Embryonic facial prominence (tissue), 1 donor: Measurements from ENCODE around the gene GRWD1.

Experiments
- DNase-seq: peaks from one replicate; pipeline ENCODE4 v3.0.0-alpha.2; 2016; ENCODE audit errors: extremely low spot score

The GRWD1 gene

DNA sequence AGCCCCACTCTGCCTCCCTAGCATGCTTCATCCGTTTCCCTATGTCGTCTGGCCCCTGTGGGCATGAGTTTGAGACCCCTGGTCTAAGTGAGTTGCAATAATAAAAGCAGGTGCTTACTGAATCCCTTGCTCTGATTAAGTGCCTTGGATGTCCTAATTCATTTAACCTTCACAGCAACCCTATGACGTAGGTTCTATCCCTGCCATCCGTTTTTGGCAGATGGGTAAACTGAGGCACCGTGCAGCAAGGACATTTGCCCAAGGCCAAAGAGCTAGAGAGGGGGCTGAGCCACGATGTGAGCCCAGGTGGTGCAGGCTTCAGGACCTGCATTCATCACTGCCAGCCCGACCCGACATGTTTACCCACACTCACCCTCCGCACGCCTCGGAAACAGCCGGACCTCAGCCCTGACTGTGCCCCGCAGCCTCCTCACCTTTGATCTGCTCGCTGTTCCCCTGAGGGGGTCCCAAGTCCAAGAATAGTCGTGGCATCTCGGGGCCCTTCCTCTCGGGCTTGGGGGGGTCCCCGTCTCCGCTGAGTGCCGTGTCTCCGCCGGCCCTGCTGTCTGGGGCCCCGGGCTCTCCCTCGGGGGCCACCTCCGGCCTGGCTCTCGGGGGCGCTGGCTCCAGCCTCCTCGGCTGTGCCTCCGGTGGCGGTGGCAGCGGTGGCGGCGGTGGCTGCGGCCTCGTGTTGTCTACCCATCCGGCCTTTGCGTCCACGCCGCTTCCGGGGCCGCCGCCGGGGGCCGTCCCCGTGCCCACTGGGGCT, 51.4 kb downstream of the GRWD1 start:
- no peak for DNase-seq

DNA sequence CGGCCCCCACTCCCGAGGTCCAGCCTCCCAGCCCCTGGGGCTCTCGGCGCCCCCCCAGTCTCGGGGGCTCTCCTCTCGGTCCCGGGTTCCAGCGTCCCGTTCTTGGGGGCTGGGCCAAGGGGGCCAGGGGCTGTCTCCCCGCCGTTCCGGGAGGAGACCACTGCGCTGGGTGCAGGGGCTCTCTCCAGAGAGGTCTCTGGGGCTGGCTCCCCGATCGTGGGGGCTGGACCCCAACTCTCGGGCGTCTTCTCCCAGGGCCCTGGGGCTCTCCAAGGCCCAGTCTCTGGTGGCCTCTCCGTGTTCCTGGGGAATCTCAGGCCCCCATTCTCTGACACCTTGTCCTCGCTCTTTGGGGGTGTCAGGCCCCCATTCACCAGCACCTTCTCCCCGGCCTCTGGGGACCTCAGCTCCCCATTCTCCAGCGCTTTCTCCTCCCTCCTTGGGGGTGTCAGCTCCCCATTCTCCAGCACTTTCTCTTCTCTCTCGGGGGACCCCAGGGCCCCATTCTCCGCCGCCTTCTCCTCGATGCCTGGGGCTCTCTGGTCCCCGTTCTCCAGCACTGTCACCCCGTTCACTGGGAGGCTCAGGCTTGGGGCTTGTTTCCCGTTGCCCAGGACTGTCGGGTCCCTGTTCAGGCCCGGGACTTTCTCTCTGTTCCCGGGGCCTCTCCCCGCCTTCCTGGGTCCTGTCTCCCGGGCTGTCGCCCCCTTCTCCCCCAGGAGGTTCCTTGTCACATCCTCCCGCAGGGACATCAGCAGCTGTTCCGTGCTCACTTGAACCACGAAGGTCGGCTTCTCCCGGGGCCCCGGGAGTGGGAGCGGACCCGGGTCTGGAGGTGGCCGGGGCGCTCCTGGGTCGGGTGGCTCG, 52.2 kb downstream of the GRWD1 start:
- DNase-seq, result no peak

DNA sequence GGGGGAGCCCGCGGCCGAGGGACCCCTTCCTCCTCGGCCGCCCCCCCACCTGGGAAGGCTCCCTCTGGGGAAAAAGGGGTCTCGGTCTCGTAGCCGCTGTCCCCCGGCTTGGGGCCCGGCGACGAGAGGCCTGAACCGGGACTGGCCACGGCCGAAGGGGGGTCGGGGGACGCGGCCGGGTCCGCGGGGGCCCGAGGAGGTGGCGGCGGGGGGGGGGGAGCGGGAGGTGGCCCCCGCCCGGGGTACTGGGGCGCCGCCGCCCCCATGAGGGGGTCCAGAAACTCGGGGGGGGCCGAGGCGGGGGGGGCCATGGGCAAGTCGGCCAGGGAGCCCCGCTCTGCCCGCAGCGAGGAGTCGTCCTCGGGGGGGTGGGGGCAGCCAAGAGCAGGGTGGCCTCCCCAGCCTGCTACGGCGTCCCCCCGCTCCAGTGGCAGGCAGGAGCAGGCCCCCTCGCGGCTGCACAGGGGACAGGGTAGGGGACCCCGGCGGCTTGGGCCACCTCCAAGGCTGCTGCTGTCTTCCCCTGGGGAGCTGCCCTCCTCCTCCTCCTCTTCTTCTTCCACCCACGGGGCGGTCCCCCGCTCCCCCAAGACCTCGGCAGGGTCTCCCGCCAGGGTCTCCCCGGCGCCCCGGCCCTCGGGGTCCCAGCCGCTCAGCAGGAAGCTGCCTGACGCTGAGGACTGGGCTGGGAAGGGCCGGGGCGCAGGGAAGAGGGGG, 53.0 kb downstream of the GRWD1 start:
- DNase-seq, result no peak

DNA sequence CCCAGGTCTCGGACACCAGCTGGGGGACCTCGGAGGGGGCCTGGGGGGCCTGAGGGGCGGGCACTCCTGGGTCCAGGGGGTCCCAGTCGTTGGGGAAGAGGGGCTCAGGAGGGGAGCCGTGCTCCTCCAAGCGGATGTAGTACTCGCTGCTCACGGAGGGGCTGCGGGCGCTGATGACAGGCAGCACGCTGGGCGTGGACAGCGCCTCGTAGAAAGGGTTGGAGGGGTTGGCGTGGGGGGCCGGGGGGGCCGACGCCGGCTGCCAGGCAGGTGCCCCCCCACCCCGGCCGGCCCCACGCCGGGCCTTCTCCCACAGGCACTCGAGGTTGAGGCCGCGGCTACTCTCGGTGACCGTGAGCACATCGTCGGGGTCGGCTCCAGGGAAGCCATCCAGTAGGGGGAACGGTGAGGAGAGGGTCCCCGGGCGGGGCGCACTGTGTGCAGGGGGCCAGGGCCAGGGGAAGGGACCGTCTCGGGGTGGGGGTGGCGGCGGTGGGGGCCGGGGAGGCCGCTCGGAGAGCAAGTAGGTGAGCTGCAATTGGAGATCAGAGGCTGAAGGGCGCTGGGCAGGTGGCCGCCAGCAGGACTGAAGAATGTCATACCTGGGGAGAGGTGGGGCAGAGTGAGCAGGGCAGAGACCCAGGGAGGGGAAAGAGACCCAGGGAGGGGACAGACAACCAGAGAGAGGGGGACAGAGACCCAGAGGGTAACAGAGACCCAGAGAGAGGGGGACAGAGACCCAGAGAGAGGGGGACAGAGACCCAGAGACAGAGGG, 53.7 kb downstream of the GRWD1 start:
- no peak for DNase-seq

DNA sequence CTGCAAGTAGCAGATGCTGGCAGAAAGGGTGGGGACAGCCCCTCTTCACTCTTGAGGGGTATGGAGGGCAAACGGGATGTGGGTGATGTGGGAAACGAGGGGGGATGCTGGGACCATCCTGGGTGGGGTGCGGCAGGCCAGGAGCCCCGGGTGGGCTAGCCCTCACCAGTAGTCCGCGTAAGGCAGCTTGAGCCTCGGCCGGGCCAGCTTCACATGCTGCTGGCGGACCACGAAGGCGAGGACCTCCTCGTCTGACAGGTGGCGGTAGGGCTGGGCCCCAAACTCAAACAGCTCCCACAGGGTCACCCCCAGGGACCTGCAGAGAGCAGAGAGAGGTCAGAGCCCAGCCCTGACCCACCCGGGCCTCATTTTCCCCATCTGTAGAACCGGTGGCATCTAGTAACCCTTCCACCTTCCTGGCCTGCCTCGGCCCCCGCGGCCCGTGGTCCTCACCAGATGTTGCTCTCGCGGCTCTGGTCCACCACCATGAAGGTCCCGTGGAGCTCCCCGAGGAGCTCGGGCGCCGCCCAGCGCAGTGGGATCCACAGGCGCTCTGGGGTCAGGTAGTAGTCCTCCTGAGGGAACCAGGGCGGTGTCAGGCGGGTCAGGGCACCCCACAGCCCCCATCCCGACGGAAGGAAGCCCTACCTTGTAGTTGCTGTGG, 55.2 kb downstream of the GRWD1 start:
- no peak for DNase-seq

DNA sequence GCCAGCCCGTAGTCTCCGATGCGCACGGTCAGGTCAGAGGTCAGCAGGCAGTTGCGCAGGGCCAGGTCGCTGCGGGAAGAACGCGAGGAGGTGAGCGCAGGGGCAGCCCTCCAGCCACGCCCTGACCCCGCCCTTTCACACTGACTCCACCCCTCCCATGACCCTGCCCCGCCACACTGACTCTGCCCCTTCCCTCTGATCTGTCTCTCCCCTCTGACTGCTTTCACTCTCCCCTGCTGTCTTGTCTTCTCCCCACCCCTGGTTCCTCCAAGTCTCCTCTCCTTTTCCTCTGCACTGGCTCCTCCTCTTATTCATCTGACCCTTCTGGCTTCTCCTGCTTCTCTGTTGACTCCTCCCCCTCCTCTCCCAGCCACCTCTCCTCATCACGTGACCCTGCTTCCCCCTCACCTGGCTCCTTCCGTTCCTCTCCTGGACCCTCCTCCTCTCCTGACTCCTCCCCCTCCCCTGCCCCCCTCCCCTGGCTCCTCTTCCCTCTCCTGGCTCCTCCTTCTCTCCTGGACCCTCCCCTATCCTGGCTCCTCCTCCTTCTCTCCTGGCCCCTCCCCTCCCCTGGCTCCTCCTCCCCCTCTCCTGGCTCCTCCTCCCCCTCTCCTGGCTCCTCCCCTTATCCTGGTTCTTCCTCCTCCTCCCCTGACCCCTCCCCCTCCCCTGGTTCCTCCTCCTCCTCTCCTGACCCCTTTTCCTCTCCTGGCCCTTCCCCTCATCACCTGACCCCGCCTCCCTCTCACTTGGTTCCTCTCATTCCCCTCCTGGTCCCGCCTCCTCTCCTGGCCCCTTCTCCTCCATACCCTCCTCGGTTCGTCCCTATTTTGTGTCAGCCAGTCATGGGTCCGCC, 55.9 kb downstream of the GRWD1 start:
- DNase-seq, result peak; percentile 68

DNA sequence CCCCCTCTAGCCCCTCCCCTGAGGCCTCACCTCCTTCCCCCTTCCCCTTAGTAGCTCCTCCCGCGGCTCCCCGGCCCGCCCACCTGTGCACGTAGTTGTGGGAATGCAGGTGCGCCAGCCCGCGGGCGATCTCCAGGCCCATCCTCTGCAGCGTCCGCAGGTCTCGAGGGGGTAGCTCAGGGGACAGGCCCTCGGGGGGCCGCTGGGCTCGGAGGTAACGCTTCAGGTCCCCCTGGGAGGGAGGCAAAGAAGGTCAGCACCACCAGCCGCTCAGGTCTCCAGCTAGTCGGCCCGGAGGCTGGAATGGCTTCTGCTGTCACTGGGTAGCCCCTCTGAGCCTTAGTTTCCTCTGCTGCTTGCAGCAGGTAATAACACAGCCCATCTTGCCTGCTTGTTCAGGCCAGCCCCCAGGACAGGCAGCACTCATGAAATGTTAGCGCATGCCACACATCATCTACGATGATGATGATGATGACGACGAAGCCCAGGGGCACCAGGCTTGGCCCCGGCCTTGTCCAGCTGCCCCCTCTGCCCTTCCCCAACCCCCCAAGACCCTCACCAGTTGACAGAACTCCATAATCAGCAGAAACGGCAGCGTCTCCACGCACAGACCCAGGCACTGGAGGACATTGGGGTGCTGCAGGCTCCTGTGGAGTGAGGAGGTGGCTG, 56.7 kb downstream of the GRWD1 start:
- no peak for DNase-seq

DNA sequence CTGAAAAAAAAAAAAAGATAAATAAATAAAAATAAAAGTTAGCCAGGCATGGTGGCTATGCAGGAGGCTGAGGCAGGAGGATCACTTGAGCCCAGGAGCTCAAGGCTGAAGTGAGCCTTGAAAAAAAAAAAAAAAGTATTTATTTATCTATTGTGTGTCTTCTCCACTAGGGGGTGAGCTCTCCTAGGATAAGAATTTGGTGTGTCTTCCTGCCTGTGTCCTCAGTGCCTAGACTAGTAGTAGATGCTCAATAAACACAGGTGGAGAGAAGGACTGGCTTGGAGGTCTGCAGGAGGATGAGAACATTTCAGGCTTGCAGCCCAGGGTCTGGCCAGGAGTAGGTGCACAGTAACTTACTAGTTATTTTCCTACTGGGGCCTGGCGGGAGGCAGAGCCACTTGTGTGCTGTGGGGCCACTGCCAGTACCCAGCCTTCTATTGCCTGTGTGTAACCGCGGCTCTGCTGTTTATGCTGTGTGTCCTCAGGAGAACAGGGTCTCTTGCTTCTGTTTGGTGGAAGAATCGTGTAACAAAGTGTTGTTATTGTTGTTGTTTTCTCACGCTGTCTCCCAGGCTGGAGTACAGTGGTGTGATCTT, 60.5 kb downstream of the GRWD1 start:
- DNase-seq, result no peak
